Neuronal stem cell (in vitro differentiated cells): ENCODE results near the gene SND1.

Source experiments
- DNase-seq: peaks from one replicate; pipeline ENCODE4 v3.0.0-alpha.2; 2013; ENCODE audit warnings: low spot score
- H2AFZ ChIP-seq: one replicate; pipeline ENCODE4 v1.6.1; 2013; ENCODE audit warnings: mild to moderate bottlenecking, low read length, inconsistent platforms
- H2AK5ac ChIP-seq: 2 replicates; pipeline ENCODE4 v1.6.1; 2013; ENCODE audit warnings: low read depth, mild to moderate bottlenecking, inconsistent platforms, low read length, moderate library complexity, mixed read lengths
- H2BK120ac ChIP-seq: 2 replicates; pipeline ENCODE4 v1.6.1; 2013; ENCODE audit warnings: low read depth, mild to moderate bottlenecking, inconsistent platforms, low read length, moderate library complexity, mixed read lengths
- H2BK12ac ChIP-seq: one replicate; pipeline ENCODE4 v1.6.1; 2013; ENCODE audit warnings: low read length, inconsistent platforms
- H2BK15ac ChIP-seq: 2 replicates; pipeline ENCODE4 v1.6.1; 2013; ENCODE audit warnings: mild to moderate bottlenecking, low read length, inconsistent platforms, mixed read lengths
- H2BK5ac ChIP-seq: one replicate; pipeline ENCODE4 v1.6.1; 2013; ENCODE audit warnings: inconsistent platforms, mild to moderate bottlenecking, low read length, moderate library complexity
- H3K14ac ChIP-seq: one replicate; pipeline ENCODE4 v1.6.1; 2013; ENCODE audit warnings: low read length, inconsistent platforms
- H3K18ac ChIP-seq: 2 replicates; pipeline ENCODE4 v1.6.1; 2013; ENCODE audit warnings: low read length, inconsistent platforms
- H3K23ac ChIP-seq: 2 replicates; pipeline ENCODE4 v1.6.1; 2013; ENCODE audit warnings: low read depth, mild to moderate bottlenecking, mixed read lengths, low read length, inconsistent platforms; ENCODE audit not compliant: poor library complexity
- H3K27ac ChIP-seq: replicated peaks from 3 replicates; pipeline ENCODE4 v1.5.1; 2013; ENCODE audit warnings: low read length, inconsistent platforms
- H3K27me3 ChIP-seq, 3 experiments: 2 replicates each; pipeline ENCODE4 v1.6.1; 2013; ENCODE audit warnings: low read length in 3 of 3, mild to moderate bottlenecking in 2 of 3, inconsistent platforms in 1 of 3, low read depth in 1 of 3, mixed read lengths in 1 of 3, moderate library complexity in 1 of 3; ENCODE audit not compliant: control insufficient read depth in 3 of 3, insufficient read depth in 3 of 3
- H3K36me3 ChIP-seq, 2 donors: replicated peaks in 1 of 2; 2 replicates each; pipeline ENCODE4 v1.6.1; 2013; ENCODE audit warnings: low read length in 2 of 2; ENCODE audit not compliant: control insufficient read depth in 2 of 2, insufficient read depth in 2 of 2
- H3K4ac ChIP-seq: 2 replicates; pipeline ENCODE4 v1.6.1; 2013; ENCODE audit warnings: inconsistent platforms, mild to moderate bottlenecking, low read length, moderate library complexity
- H3K4me1 ChIP-seq, 2 donors: 1 replicate in 1 of 2; 2 replicates in 1 of 2; pipeline ENCODE4 v1.6.1; 2013; ENCODE audit warnings: low read length in 2 of 2, low read depth in 1 of 2; ENCODE audit not compliant: control insufficient read depth in 2 of 2, insufficient read depth in 1 of 2
- H3K4me2 ChIP-seq: one replicate; pipeline ENCODE4 v1.6.1; 2013; ENCODE audit warnings: mild to moderate bottlenecking, low read length, inconsistent platforms; ENCODE audit not compliant: insufficient read depth, poor library complexity, severe bottlenecking
- H3K4me3 ChIP-seq, 2 donors: 2 replicates each; pipeline ENCODE4 v1.5.1; 2013; ENCODE audit warnings: low read length in 2 of 2, mild to moderate bottlenecking in 2 of 2, inconsistent platforms in 1 of 2, moderate library complexity in 1 of 2
- H3K79me1 ChIP-seq: one replicate; pipeline ENCODE4 v1.6.1; 2013; ENCODE audit warnings: low read depth, mild to moderate bottlenecking, inconsistent platforms, low read length, moderate library complexity
- H3K9ac ChIP-seq: one replicate; pipeline ENCODE4 v1.6.1; 2013; ENCODE audit warnings: mild to moderate bottlenecking, low read depth, low read length, inconsistent platforms; ENCODE audit not compliant: poor library complexity
- H3K9me3 ChIP-seq, 2 donors: replicated peaks in 1 of 2; 2 replicates each; pipeline versions ENCODE3 to v1.6.1; 2013; ENCODE audit warnings: low read length in 2 of 2, mild to moderate bottlenecking in 2 of 2, inconsistent platforms in 1 of 2, low read depth in 1 of 2, mixed read lengths in 1 of 2, moderate library complexity in 1 of 2; ENCODE audit not compliant: control insufficient read depth in 2 of 2, insufficient read depth in 1 of 2
- H4K8ac ChIP-seq: one replicate; pipeline ENCODE4 v1.6.1; 2013; ENCODE audit warnings: low read depth, mild to moderate bottlenecking, inconsistent platforms, low read length, moderate library complexity
- H4K91ac ChIP-seq: one replicate; pipeline ENCODE4 v1.6.1; 2013; ENCODE audit warnings: low read length, low read depth, mild to moderate bottlenecking, inconsistent platforms; ENCODE audit not compliant: poor library complexity
- WGBS, 2 donors: extraction: QIAGEN DNeasy Blood & Tissue Kit; methylation state at CpG; one replicate each; pipeline ENCODE4 v1.1.7; 2013; ENCODE audit warnings: missing lambda C conversion rate in 2 of 2, mixed read lengths in 1 of 2; ENCODE audit not compliant: insufficient read length in 2 of 2, insufficient replicate concordance in 1 of 2; ENCODE audit errors: extremely low coverage in 2 of 2; 5-methylcytosine and 5-hydroxymethylcytosine counted together

The SND1 gene

DNA sequence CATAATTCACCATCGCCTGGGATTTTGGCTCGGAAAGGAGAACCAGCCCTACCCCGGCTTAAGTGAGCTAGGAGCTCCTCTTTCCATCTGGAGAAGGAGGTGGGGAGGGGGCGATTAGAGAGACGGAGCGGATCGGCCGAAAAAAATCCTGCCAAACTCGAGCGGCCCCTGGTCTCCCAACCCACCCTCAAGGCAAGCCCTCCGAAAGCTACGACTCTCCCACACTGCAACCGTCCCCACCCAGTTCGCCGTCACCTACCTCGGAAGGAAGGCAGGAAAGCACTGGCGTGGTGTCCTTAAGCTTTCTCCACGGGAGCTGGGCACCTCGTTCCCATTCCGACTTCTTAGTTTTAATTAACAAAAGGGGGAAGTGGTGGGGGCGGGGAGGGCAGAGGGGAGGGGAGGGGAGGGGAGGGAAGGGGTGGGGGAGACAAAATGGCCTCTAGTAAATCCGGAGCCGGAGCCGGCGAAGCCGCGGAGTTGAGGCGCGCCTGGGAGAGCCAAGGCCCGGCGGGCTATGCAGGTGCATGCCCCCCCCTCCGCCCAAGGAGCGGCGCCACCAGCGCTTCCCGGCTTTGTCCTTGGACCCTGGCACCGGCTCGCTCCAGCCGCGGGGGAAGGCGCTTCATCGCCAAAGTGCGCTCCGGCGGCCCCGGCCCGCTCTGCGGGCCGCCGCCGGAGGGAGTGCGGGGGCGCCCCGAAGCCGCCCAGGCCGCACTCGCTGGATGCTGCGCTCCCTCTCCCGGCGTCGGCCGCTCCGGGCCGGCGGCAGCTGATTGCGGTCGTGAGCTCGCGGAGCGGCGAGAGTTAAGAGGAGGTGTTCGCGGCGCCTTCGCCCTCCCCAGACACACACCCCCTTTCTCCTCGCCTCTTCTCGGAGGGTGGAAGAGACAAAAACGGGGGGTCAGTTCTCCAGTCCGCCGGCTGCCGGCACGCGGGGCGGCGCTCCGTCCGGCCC lies 378.9 kb downstream of the SND1 start, which contains the start of gene LRRC4:
TSS of gene LRRC4 (minus strand) at position 784 of the 958 bp plus-strand sequence. CDS start 797 bp downstream, outside the sequence.
- peak; percentile 63 for DNase-seq
- no peaks in the 10 kb centered on the region for H3K27me3 ChIP-seq
- H3K4me1 ChIP-seq: peaks cover 29 to 32% of the 10 kb centered on the region in 2 donors
- H2AK5ac ChIP-seq: peak within 1 kb of the TSS; percentile 72
- H3K23ac ChIP-seq: peak within 1 kb of the TSS; percentile 62
- peak within 1 kb of the TSS; percentile 78 to 93 for H3K4me3 ChIP-seq
- peak within 1 kb of the TSS; percentile 87 for H3K4me2 ChIP-seq
- no peak within 1 kb of the TSS for H4K91ac ChIP-seq
- H3K14ac ChIP-seq: peak within 1 kb of the TSS; percentile 42
- H2BK12ac ChIP-seq: peak within 1 kb of the TSS; percentile 93
- peak within 1 kb of the TSS; percentile 99 for H3K18ac ChIP-seq
- peaks cover 2 to 14% of the 10 kb centered on the region in 2 donors for H3K9me3 ChIP-seq
- no peak within 1 kb of the TSS for H4K8ac ChIP-seq
- peak within 1 kb of the TSS; percentile 47 for H3K4ac ChIP-seq
- H2BK5ac ChIP-seq: peak within 1 kb of the TSS; percentile 95
- WGBS, 2 donors: no CpG with 5 or more reads among the region's 87 CpGs
- peak within 1 kb of the TSS; percentile 89 for H3K27ac ChIP-seq
- peak within 1 kb of the TSS; percentile 61 for H2BK15ac ChIP-seq
- H3K9ac ChIP-seq: peak within 1 kb of the TSS; percentile 92
- H2BK120ac ChIP-seq: peak within 1 kb of the TSS; percentile 14
- peaks cover 16% of the 10 kb centered on the region for H3K79me1 ChIP-seq
- H3K36me3 ChIP-seq: peaks cover 16 to 35% of the 10 kb centered on the region in 2 donors
- H2AFZ ChIP-seq: peak within 1 kb of the TSS; percentile 88

DNA sequence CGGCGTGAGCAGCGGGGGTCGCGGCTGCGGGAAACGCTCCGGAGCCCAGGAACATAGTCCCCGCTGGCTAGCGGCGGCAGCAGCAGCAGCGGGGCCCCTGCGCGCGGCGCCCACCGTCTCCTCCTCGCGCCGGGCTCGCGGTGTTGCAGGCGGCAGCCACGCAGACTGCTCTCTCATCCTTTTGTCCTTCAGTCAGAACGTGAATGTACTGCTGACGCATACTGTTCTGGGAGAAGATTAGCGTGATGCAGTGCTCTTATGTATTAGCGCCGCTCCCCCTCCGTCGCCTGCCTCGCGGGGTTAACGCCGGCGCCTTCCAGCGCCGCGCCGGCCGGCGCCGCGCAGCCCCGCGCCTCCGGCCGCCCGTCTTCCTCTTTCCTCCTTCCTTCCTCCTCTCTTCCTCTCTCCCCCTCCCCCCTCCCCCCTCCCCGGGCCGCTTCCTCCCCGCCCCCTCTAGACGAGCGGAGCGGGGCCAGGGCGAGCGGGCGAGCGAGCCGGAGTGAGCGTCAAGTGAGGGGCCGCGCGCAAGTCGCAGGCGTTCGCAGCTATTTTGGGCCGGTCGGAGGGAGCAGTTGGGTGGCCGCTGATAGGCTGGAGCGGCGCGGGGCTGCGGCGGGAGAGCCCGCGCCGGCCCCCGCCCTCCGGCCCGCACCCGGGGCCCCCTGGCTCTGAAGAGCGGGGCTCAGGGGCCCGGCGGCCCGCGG lies 380.1 kb downstream of the SND1 start:
- Histone ChIP-seq H3K14ac (peak overlapping the region; percentile 42), H3K4me1 (peaks cover 26 to 28% of the 10 kb centered on the region in 2 donors), H3K4me3 (peak overlapping the region; percentile 78 to 93), H3K36me3 (peaks cover 16 to 26% of the 10 kb centered on the region in 2 donors), H3K18ac (peak overlapping the region; percentile 96), H4K91ac (no peak overlapping the region), H4K8ac (no peak overlapping the region), H3K79me1 (peaks cover 14% of the 10 kb centered on the region), H3K4me2 (peak overlapping the region; percentile 81), H3K9me3 (peaks cover 2 to 14% of the 10 kb centered on the region in 2 donors), H3K27me3 (no peaks in the 10 kb centered on the region), H2AK5ac (no peak overlapping the region), H3K9ac (peak overlapping the region; percentile 92), H2BK120ac (no peak overlapping the region), H2AFZ (peak overlapping the region; percentile 88), H2BK15ac (peak overlapping the region; percentile 40), H2BK5ac (peak overlapping the region; percentile 95), H3K23ac (peak overlapping the region; percentile 29), H3K4ac (no peak overlapping the region), H2BK12ac (no peak overlapping the region), H3K27ac (peak overlapping the region; percentile 89)
- WGBS, 2 donors: no CpG with 5 or more reads among the region's 87 CpGs
- peak; percentile 80 for DNase-seq

DNA sequence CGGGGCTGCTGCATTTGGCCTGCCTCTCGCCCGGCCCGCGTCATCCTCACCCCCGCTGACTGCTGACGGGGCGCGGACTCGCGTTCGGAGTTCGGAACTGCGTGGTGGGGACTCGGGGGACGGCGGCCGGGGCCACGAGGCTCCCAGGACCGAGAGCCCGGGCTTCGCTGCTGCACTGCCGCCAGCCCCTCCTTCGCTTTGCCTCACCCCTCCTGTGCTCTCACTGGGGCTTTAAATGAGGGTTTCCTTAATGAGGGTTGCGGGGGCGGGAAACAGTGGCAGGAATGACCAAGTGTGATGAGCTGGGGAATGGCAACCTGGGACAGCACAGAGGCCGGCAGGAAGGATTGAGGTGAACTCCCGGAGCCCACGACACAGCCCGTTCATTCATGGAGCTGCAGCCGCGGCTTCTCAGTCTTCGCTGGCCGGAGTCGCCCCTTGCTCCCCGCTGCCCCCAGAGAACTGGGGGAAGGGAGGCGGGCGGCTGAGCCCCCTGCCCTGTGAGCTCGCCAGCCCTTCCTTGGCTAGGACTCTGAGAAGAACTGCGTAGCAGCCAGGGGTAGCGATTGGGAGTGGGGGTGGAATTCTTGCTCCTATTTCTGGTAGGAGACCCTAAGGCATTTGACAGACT lies 380.7 kb downstream of the SND1 start:
- Histone ChIP-seq H4K91ac (no peak overlapping the region), H3K27ac (peak overlapping the region; percentile 89), H3K14ac (peak overlapping the region; percentile 39), H3K4me1 (peaks cover 20 to 25% of the 10 kb centered on the region in 2 donors), H3K36me3 (peaks cover 16 to 23% of the 10 kb centered on the region in 2 donors), H4K8ac (no peak overlapping the region), H2AK5ac (peak overlapping the region; percentile 48), H3K9ac (peak overlapping the region; percentile 73), H3K27me3 (no peaks in the 10 kb centered on the region), H2BK15ac (peak overlapping the region; percentile 40), H3K18ac (peak overlapping the region; percentile 95), H3K79me1 (peaks cover 14% of the 10 kb centered on the region), H2BK12ac (peak overlapping the region; percentile 41), H2AFZ (peak overlapping the region; percentile 88), H2BK5ac (no peak overlapping the region), H3K4me3 (peak overlapping the region; percentile 78 to 80), H2BK120ac (no peak overlapping the region), H3K4ac (no peak overlapping the region), H3K4me2 (peak overlapping the region; percentile 81), H3K9me3 (peaks cover 2 to 14% of the 10 kb centered on the region in 2 donors), H3K23ac (no peak overlapping the region)
- no CpG with 5 or more reads among the region's 41 CpGs for WGBS, 2 donors
- DNase-seq: peak; percentile 51
